GM18873 (cell line): ENCODE data around the gene ACP7.
"Not testable (repeated sequence)": the region's sequence is repeated elsewhere in the genome, so short reads cannot be mapped to it uniquely, and the experiment has no call there.

ENCODE experiments used
- ATAC-seq: cut with Tn5 transposase; IDR thresholded peaks from one replicate; pipeline ENCODE4 v1.9.1; 2021; ENCODE audit warnings: mild to moderate bottlenecking, moderate library complexity, moderate number of reproducible peaks; ENCODE audit not compliant: unreplicated experiment, low FRiP score

The ACP7 gene

GRCh38 chr19:39083983-39084731 lies at the start of gene ACP7:
Gene ACP7 (plus strand): TSS chr19:39084368. CDS start chr19:39085270, 902 bp downstream.
- no peak for ATAC-seq

- no peak for ATAC-seq
Measured at GRCh38 chr19:39036581-39036980, 47.6 kb upstream of the ACP7 start.

- ATAC-seq = no peak
Measured at GRCh38 chr19:39037194-39037593, 47.0 kb upstream of the ACP7 start.

- ATAC-seq = no peak
Measured at GRCh38 chr19:39038098-39038497, 46.1 kb upstream of the ACP7 start.

- ATAC-seq = no peak
Measured at GRCh38 chr19:39045506-39045905, 38.7 kb upstream of the ACP7 start.

GRCh38 chr19:39046037-39046821 lies 37.9 kb upstream of the ACP7 start:
- ATAC-seq = no peak

- ATAC-seq = no peak
Measured at GRCh38 chr19:39047073-39047472, 37.1 kb upstream of the ACP7 start.

GRCh38 chr19:39052243-39052746 lies 31.9 kb upstream of the ACP7 start:
- ATAC-seq = no peak

GRCh38 chr19:39052846-39053245 lies 31.3 kb upstream of the ACP7 start:
- no peak for ATAC-seq

GRCh38 chr19:39053276-39054090 lies 30.7 kb upstream of the ACP7 start:
- no peak for ATAC-seq

- ATAC-seq = no peak
Measured at GRCh38 chr19:39054091-39054470, 30.1 kb upstream of the ACP7 start.

GRCh38 chr19:39057615-39058014 lies 26.6 kb upstream of the ACP7 start:
- no peak for ATAC-seq

- ATAC-seq = no peak
Measured at GRCh38 chr19:39059302-39059701, 24.9 kb upstream of the ACP7 start.

- ATAC-seq = no peak
Measured at GRCh38 chr19:39060171-39060570, 24.0 kb upstream of the ACP7 start.

- ATAC-seq = no peak
Measured at GRCh38 chr19:39064405-39064804, 19.8 kb upstream of the ACP7 start.

- no peak for ATAC-seq
Measured at GRCh38 chr19:39065928-39066327, 18.2 kb upstream of the ACP7 start.

GRCh38 chr19:39067104-39067503 lies 17.1 kb upstream of the ACP7 start:
- ATAC-seq = no peak

- ATAC-seq = not testable (repeated sequence)
Measured at GRCh38 chr19:39068259-39068658, 15.9 kb upstream of the ACP7 start.

- ATAC-seq = no peak
Measured at GRCh38 chr19:39070888-39071287, 13.3 kb upstream of the ACP7 start.

GRCh38 chr19:39074205-39074692 lies 9.9 kb upstream of the ACP7 start:
- ATAC-seq = no peak

GRCh38 chr19:39074942-39075341 lies 9.2 kb upstream of the ACP7 start:
- no peak for ATAC-seq
